Measurements from ENCODE around the gene MAP1B.

- TF ChIP-seq CTCF (IDR thresholded peaks at IDR 0.05; ENCODE audit: low read length), result no peak
- TF ChIP-seq EZH2 (IDR thresholded peaks at IDR 0.05; ENCODE audit: borderline replicate concordance, low read length), result no peak
Measured at GRCh38 chr5:72203251-72203845, 96.1 kb downstream of the MAP1B start.

All from OCI-LY1 (cell line).